Measurements from ENCODE around the gene MED4.
"Not testable (repeated sequence)": the region's sequence is repeated elsewhere in the genome, so short reads cannot be mapped to it uniquely, and the experiment has no call there.

DNA sequence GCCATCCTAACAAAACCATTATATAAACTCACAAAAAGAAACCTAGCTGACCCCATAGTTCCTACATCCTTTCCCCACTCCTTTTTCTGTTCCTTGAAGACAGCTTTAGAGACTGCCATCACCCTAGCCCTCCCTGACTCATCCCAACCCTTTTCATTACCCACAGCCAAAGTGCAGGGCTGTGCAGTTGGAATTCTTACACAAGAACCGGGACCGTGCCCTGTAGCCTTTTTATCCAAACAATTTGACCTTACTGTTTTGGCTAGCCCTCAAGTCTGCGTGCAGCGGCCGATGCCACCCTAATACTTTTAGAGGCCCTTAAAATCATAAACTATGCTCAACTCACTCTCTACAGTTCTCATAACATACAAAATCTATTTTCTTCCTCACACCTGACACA is 35.0 kb downstream of the MED4 start:
- TF ChIP-seq, protein P1, sequence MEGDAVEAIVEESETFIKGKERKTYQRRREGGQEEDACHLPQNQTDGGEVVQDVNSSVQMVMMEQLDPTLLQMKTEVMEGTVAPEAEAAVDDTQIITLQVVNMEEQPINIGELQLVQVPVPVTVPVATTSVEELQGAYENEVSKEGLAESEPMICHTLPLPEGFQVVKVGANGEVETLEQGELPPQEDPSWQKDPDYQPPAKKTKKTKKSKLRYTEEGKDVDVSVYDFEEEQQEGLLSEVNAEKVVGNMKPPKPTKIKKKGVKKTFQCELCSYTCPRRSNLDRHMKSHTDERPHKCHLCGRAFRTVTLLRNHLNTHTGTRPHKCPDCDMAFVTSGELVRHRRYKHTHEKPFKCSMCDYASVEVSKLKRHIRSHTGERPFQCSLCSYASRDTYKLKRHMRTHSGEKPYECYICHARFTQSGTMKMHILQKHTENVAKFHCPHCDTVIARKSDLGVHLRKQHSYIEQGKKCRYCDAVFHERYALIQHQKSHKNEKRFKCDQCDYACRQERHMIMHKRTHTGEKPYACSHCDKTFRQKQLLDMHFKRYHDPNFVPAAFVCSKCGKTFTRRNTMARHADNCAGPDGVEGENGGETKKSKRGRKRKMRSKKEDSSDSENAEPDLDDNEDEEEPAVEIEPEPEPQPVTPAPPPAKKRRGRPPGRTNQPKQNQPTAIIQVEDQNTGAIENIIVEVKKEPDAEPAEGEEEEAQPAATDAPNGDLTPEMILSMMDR (IDR thresholded peaks at IDR 0.05), result not testable (repeated sequence)
- TF ChIP-seq POLR2AphosphoS5, POLR2A, EP300 (IDR thresholded peaks at IDR 0.05): not testable (repeated sequence)
